GM12872 (cell line): ENCODE results near the gene PRKCB.

ENCODE experiments used
- TF ChIP-seq, protein P1 (sequence below): IDR thresholded peaks from 3 replicates; pipeline ENCODE4 v1.5.1; 2011; ENCODE audit warnings: low read depth, mild to moderate bottlenecking, low read length, moderate library complexity; ENCODE audit not compliant: insufficient read depth

Gene PRKCB

DNA sequence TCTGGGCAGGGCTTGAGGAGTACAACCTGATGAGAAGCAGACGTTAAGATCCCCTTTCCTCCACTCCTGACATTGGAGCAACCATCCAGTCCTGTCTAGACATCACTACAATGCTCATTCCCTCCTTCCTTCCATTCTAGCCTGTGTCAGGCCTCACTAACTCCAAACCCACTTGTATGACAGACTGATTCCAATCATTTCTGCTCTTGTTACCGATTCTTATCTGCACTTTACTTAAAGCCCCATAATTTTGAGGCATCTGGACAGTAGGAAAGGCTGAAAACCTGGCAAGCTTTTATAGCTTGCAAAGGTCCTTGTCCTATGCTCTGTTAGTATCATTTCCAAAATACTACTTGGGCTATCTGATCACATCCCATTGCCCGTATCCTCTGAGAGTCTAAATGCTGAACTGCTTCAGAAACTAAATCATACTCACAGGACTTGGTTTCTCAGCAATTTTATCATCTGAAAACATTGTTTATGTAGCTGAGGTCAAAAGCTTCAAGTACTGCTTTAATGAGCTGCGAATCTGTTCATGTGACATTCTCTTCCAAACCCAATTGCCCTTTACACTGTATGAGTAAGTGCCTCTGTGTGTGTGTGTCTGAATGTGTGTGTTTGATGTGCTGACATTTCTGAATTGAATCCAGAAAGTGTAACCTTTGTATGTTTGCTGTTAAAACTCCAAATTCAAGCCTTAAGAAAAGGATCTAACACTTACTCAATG, 363.2 kb downstream of the PRKCB start:
- TF ChIP-seq, protein P1, sequence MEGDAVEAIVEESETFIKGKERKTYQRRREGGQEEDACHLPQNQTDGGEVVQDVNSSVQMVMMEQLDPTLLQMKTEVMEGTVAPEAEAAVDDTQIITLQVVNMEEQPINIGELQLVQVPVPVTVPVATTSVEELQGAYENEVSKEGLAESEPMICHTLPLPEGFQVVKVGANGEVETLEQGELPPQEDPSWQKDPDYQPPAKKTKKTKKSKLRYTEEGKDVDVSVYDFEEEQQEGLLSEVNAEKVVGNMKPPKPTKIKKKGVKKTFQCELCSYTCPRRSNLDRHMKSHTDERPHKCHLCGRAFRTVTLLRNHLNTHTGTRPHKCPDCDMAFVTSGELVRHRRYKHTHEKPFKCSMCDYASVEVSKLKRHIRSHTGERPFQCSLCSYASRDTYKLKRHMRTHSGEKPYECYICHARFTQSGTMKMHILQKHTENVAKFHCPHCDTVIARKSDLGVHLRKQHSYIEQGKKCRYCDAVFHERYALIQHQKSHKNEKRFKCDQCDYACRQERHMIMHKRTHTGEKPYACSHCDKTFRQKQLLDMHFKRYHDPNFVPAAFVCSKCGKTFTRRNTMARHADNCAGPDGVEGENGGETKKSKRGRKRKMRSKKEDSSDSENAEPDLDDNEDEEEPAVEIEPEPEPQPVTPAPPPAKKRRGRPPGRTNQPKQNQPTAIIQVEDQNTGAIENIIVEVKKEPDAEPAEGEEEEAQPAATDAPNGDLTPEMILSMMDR, result no peak

DNA sequence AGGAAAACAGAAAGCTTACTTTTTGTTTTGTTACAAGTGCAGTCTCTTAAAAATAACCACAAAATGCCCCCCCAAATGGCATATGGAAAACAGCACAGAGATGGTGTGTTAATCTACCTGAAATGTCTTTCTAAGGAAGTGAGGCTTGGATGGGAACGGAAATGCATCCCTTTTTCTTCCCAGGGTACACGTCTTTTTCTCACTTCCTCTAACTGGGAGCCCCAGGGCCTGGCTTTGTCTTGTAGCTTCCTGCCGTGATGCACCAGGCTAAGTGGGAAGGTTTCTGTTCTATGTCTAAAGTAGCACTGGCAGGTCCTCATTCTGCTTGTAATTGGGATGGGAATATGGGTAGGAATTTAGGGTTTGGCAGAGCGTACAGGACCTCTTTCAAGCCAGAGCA, 367.9 kb downstream of the PRKCB start:
- TF ChIP-seq, protein P1, result no peak

DNA sequence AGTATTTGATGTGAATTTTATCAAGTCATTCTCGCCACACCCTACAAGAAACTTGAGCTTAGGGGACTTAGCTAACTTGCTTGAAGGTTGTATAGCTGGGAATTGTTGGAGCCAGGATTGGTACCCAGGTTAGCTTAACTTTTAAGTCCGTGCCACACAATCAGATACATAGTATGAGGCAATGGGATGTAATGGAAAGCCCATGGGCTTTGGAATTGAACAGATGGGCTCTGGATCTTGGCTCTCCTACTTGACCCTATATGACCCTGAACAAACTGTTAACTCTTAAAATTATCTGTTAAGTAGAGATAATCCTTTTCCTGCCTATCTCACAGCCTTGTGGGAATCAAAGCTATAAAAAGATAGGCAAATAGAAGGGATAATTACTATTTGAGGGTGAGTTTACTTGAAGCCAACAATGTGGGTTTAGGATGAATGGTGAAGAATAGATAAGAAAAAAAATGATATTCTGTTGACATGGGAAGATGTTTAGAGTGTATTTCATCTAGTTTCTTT, 368.4 kb downstream of the PRKCB start:
- TF ChIP-seq, protein P1, result no peak

DNA sequence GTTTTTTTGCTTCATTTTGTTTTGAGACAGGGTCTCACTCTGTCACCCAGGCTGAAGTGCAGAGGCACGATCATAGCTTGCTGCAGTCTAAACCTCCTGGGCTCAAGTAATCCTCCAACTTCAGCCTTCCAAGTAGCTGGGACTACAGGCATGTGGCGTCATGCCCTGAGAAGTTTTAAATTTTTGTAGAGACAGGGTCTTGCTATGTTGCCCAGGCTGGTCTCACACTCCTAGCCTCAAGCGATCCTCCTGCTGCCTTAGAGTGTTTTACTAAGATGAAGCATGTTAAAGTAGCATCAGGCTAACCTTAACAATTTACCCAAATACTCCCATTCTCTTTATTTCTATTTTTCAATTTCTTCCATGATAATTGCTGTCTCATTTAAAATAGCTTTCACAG, 371.1 kb downstream of the PRKCB start:
- TF ChIP-seq, protein P1, result no peak

DNA sequence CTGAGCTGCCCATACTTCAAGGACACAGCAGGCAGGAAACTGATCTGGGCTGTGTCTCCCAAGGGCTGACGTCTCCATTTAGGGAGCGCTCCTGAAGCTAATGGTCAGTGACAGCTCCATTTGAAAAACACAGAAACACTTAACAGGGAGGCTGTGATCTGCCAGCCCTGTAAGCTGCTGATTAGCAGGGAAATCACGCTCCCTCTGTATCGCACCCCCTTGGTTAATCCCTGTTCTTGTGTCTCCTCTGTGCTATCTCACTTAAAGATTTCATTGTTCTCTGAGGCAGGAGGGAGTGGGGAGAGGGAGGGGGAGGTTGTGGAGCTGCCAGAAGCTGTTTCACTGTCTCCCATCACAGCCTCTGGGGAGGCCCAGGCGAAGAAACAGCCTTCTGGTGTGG, 372.9 kb downstream of the PRKCB start:
- TF ChIP-seq, protein P1, result no peak

DNA sequence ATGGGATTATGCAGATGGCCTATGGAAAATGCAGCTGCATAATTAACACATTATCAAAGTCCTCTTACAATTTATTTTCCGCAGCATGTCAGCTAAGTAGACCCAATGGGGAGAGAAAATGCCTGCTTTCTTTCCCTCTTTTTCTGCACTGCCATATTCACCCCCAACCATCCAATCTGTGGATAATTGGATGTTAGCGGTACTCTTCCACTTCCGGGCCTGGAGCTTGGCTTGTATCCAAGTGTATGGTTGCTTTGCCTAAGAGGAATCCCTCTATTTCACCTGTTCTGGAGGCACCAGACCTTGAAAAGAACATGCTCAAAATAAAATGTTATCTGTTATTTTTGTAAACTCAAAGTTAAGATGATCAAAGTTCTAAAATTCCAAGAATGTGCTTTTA, 379.2 kb downstream of the PRKCB start:
- TF ChIP-seq, protein P1, result no peak

DNA sequence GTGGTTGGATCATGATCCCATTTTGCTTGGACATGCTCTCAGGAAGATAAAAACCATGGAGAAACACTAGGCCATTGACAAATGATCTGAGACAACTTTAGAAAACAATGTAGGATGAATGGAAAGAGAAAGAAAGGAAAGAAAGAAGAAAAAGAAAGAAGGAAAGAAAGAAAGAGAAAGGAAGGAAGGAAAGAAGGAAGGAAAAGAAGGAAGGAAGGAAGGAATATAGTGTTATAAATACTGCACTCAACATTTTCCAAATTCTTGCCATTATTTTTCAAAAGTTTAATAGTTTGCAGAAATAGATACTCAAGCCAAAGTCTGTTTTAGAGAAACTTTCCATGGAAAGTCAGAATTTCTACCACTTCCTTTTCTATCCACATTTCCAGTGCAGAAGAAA, 381.2 kb downstream of the PRKCB start:
- TF ChIP-seq, protein P1, result no peak

DNA sequence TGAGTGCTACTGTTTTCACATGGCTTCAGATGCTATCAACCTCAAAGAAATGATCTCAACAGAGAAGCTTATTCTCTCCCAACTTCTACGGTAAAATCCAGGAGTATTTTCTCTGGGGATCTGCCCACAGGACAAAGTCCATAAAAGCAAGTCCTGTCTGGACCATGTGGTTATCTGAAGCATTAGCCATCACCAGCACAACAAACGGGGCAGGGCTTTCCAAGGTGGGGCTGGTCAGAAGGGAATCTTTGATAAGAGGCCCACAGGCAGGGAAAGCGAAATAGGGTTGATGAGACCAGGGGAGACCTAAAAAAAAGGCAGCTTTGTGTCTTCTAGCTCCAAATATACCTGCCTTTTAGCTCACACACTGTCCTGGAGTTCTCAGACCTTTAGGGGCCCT, 381.7 kb downstream of the PRKCB start:
- TF ChIP-seq, protein P1, result no peak
